SIG-M5 (cell line): ENCODE measurements around the gene NTSR1.

Experiments
- DNase-seq: peaks from one replicate; lab custom pipeline; 2025; lab: John Stamatoyannopoulos, UW

The NTSR1 gene

GRCh38 chr20:62787321-62787720 is 78.7 kb downstream of the NTSR1 start:
- no peak for DNase-seq

- no peak for DNase-seq
Observed at GRCh38 chr20:62787866-62788265, 79.2 kb downstream of the NTSR1 start.

- DNase-seq = no peak
Observed at GRCh38 chr20:62788607-62789006, 80.0 kb downstream of the NTSR1 start.

GRCh38 chr20:62790075-62790474 is 81.4 kb downstream of the NTSR1 start:
- no peak for DNase-seq

GRCh38 chr20:62791301-62792181 is 82.9 kb downstream of the NTSR1 start:
- DNase-seq = peak; percentile 34

- no peak for DNase-seq
Observed at GRCh38 chr20:62792182-62792939, 83.7 kb downstream of the NTSR1 start.

GRCh38 chr20:62792940-62793756 is 84.5 kb downstream of the NTSR1 start:
- no peak for DNase-seq

- DNase-seq = no peak
Observed at GRCh38 chr20:62793757-62794006, 85.0 kb downstream of the NTSR1 start.

GRCh38 chr20:62794007-62794724 is 85.5 kb downstream of the NTSR1 start:
- DNase-seq = peak; percentile 44

GRCh38 chr20:62795023-62795761 is 86.6 kb downstream of the NTSR1 start:
- no peak for DNase-seq

- no peak for DNase-seq
Observed at GRCh38 chr20:62796699-62797491, 88.3 kb downstream of the NTSR1 start.

GRCh38 chr20:62797671-62798532 is 89.3 kb downstream of the NTSR1 start:
- no peak for DNase-seq

- DNase-seq = no peak
Observed at GRCh38 chr20:62799036-62799435, 90.4 kb downstream of the NTSR1 start.

- no peak for DNase-seq
Observed at GRCh38 chr20:62799459-62799858, 90.8 kb downstream of the NTSR1 start.

- no peak for DNase-seq
Observed at GRCh38 chr20:62799873-62800272, 91.2 kb downstream of the NTSR1 start.

GRCh38 chr20:62800314-62801259 is 92.0 kb downstream of the NTSR1 start:
- DNase-seq = no peak

- DNase-seq = no peak
Observed at GRCh38 chr20:62801284-62802010, 92.8 kb downstream of the NTSR1 start.
